Endothelial cell (in vitro differentiated cells): ENCODE results near the gene RNF220. TPM values are rescaled to one million over a fixed set of nuclear protein-coding genes. Genes with fewer than 3 reads are reported as not detected.

Source experiments
- DNase-seq: peaks from one replicate; pipeline ENCODE4 v3.0.0; 2021; ENCODE audit warnings: low spot score
- H3K27ac Mint-ChIP-seq: one replicate; pipeline ENCODE4 v1.8.0; 2021; ENCODE audit warnings: mixed read lengths, inconsistent platforms; ENCODE audit not compliant: unreplicated experiment
- H3K27me3 Mint-ChIP-seq: one replicate; pipeline ENCODE4 v1.8.0; 2021; ENCODE audit warnings: mild to moderate bottlenecking, moderate library complexity, mixed read lengths, inconsistent platforms; ENCODE audit not compliant: unreplicated experiment
- H3K36me3 Mint-ChIP-seq: one replicate; pipeline ENCODE4 v1.8.0; 2021; ENCODE audit warnings: mild to moderate bottlenecking, low read depth, mixed read lengths, inconsistent platforms; ENCODE audit not compliant: unreplicated experiment
- H3K4me1 Mint-ChIP-seq: one replicate; pipeline ENCODE4 v1.8.0; 2021; ENCODE audit warnings: mild to moderate bottlenecking, mixed read lengths, inconsistent platforms; ENCODE audit not compliant: unreplicated experiment
- H3K4me3 Mint-ChIP-seq: one replicate; pipeline ENCODE4 v1.8.0; 2021; ENCODE audit warnings: mild to moderate bottlenecking, mixed read lengths, inconsistent platforms; ENCODE audit not compliant: unreplicated experiment
- H3K9me3 Mint-ChIP-seq: one replicate; pipeline ENCODE4 v1.8.0; 2021; ENCODE audit warnings: mixed read lengths, inconsistent platforms; ENCODE audit not compliant: unreplicated experiment
- CTCF ChIP-seq: fragments of 200-600 bp; sonication (generic); IDR thresholded peaks from one replicate; pipeline ENCODE4 v1.5.0; 2021; ENCODE audit warnings: antibody characterized with exemption; ENCODE audit not compliant: unreplicated experiment
- total RNA-seq: library from RNA; stranded (reverse); fragmentation: NEBNext Ultra II Directional; extraction: Animal tissue kit (Norgen Biotek cat#: 25700); gene quantifications from one replicate; pipeline ENCODE4 v1.2.1, GENCODE V29; 2021; ENCODE audit not compliant: unreplicated experiment

Gene RNF220
- total RNA-seq, 1 donor from 2014 or later, result 87.5 TPM

GRCh38 chr1:44513111-44513510 is 108.1 kb downstream of the RNF220 start:
- Mint-ChIP-seq H3K27me3 (peaks cover 2% of the 10 kb centered on the region), H3K4me3 (no peak overlapping the region), H3K4me1 (peaks cover 25% of the 10 kb centered on the region), H3K27ac (no peak overlapping the region), H3K9me3 (no peaks in the 10 kb centered on the region), H3K36me3 (no peaks in the 10 kb centered on the region)
- no peak for TF ChIP-seq CTCF
- no peak for DNase-seq

- no peaks in the 10 kb centered on the region for H3K9me3 Mint-ChIP-seq
- DNase-seq, result no peak
- H3K36me3 Mint-ChIP-seq, result peaks cover 3% of the 10 kb centered on the region
- TF ChIP-seq CTCF, result no peak
- H3K4me1 Mint-ChIP-seq, result peaks cover 22% of the 10 kb centered on the region
- H3K27ac Mint-ChIP-seq, result no peak overlapping the region
- H3K4me3 Mint-ChIP-seq, result no peak overlapping the region
- peaks cover 2% of the 10 kb centered on the region for H3K27me3 Mint-ChIP-seq
Measured at GRCh38 chr1:44514673-44515072, 109.6 kb downstream of the RNF220 start.

- H3K4me1 Mint-ChIP-seq, result peaks cover 20% of the 10 kb centered on the region
- TF ChIP-seq CTCF, result no peak
- no peak overlapping the region for H3K4me3 Mint-ChIP-seq
- H3K27ac Mint-ChIP-seq, result no peak overlapping the region
- no peaks in the 10 kb centered on the region for H3K9me3 Mint-ChIP-seq
- H3K27me3 Mint-ChIP-seq, result peaks cover 2% of the 10 kb centered on the region
- peaks cover 6% of the 10 kb centered on the region for H3K36me3 Mint-ChIP-seq
- no peak for DNase-seq
Measured at GRCh38 chr1:44515416-44515815, 110.4 kb downstream of the RNF220 start.

- H3K27ac Mint-ChIP-seq, result no peak overlapping the region
- H3K36me3 Mint-ChIP-seq, result peaks cover 6% of the 10 kb centered on the region
- no peaks in the 10 kb centered on the region for H3K9me3 Mint-ChIP-seq
- TF ChIP-seq CTCF, result no peak
- no peak overlapping the region for H3K4me3 Mint-ChIP-seq
- DNase-seq, result no peak
- H3K4me1 Mint-ChIP-seq, result peaks cover 32% of the 10 kb centered on the region
- no peaks in the 10 kb centered on the region for H3K27me3 Mint-ChIP-seq
Measured at GRCh38 chr1:44519035-44519676, 114.1 kb downstream of the RNF220 start.

- Mint-ChIP-seq H3K4me1 (peaks cover 32% of the 10 kb centered on the region), H3K27me3 (no peaks in the 10 kb centered on the region)
Measured at GRCh38 chr1:44521378-44522080, 116.5 kb downstream of the RNF220 start.

More at GRCh38 chr1:44521378-44522080, 116.5 kb downstream of the RNF220 start:
- Mint-ChIP-seq H3K9me3 (no peaks in the 10 kb centered on the region), H3K4me3 (no peak overlapping the region), H3K36me3 (peaks cover 6% of the 10 kb centered on the region), H3K27ac (no peak overlapping the region)
- TF ChIP-seq CTCF, result no peak
- DNase-seq, result no peak
